CD4-positive, alpha-beta T cell treated with Interleukin-15 for 1 hour (primary cell): Measurements from ENCODE around the gene STK39.

Experiments used
- DNase-seq: peaks from one replicate; pipeline ENCODE4 v3.0.0-alpha.2; 2020

STK39 gene

GRCh38 chr2:167980439-167980838 is 267.0 kb downstream of the STK39 start:
- no peak for DNase-seq

GRCh38 chr2:167972746-167973145 is 274.6 kb downstream of the STK39 start:
- no peak for DNase-seq

GRCh38 chr2:167972020-167972419 is 275.4 kb downstream of the STK39 start:
- DNase-seq = no peak

GRCh38 chr2:167966937-167967913 is 280.2 kb downstream of the STK39 start:
- DNase-seq = no peak

GRCh38 chr2:167965907-167966761 is 281.3 kb downstream of the STK39 start:
- no peak for DNase-seq

- DNase-seq = no peak
These were observed 282.6 kb downstream of the STK39 start for GRCh38 chr2:167964650-167965413.

GRCh38 chr2:167963899-167964649 is 283.3 kb downstream of the STK39 start:
- DNase-seq = no peak

- DNase-seq = no peak
These were observed 284.8 kb downstream of the STK39 start for GRCh38 chr2:167962436-167963226.

GRCh38 chr2:167961536-167962048 is 285.8 kb downstream of the STK39 start:
- no peak for DNase-seq

- no peak for DNase-seq
These were observed 287.2 kb downstream of the STK39 start for GRCh38 chr2:167960089-167960747.

- no peak for DNase-seq
These were observed 289.7 kb downstream of the STK39 start for GRCh38 chr2:167957662-167958061.

GRCh38 chr2:167955264-167955906 is 292.0 kb downstream of the STK39 start:
- DNase-seq = no peak

- DNase-seq = no peak
These were observed 292.9 kb downstream of the STK39 start for GRCh38 chr2:167954495-167954894.

- DNase-seq = no peak
These were observed 293.6 kb downstream of the STK39 start for GRCh38 chr2:167953776-167954175.

- DNase-seq = no peak
These were observed 296.8 kb downstream of the STK39 start for GRCh38 chr2:167950571-167950970.

GRCh38 chr2:167946441-167946841 is 301.0 kb downstream of the STK39 start:
- no peak for DNase-seq

GRCh38 chr2:167945660-167946368 is 301.6 kb downstream of the STK39 start:
- DNase-seq = no peak

GRCh38 chr2:167944825-167945659 is 302.4 kb downstream of the STK39 start:
- no peak for DNase-seq
